Mesodermal cell (in vitro differentiated cells): ENCODE measurements around the gene WFIKKN1.
A peak's percentile ranks its signal among the peaks of the same experiment; 100 is the strongest.

Source experiments
- H3K27ac ChIP-seq: 2 replicates; pipeline ENCODE4 v1.7.0; 2013; ENCODE audit warnings: mild to moderate bottlenecking, low read depth, low read length, moderate library complexity; ENCODE audit not compliant: severe bottlenecking
- H3K36me3 ChIP-seq: 2 replicates; pipeline ENCODE4 v1.7.1; 2013; ENCODE audit warnings: mild to moderate bottlenecking, low read length, moderate library complexity; ENCODE audit not compliant: control insufficient read depth, insufficient read depth
- H3K4me1 ChIP-seq: one replicate; pipeline ENCODE4 v1.7.1; 2013; ENCODE audit warnings: mild to moderate bottlenecking, low read length; ENCODE audit not compliant: insufficient read depth, control insufficient read depth, poor library complexity, severe bottlenecking
- H3K4me3 ChIP-seq: 2 replicates; pipeline ENCODE4 v1.7.0; 2013; ENCODE audit warnings: low read length, control low read depth, mild to moderate bottlenecking; ENCODE audit not compliant: insufficient read depth, poor library complexity, severe bottlenecking; ENCODE audit errors: extremely low read depth
- H3K9me3 ChIP-seq: 2 replicates; pipeline ENCODE4 v1.7.1; 2013; ENCODE audit warnings: mild to moderate bottlenecking, low read length, moderate library complexity; ENCODE audit not compliant: control insufficient read depth
- WGBS, 2 experiments: methylation state at CpG; one replicate each; pipeline ENCODE4 v1.1.5; 2013; ENCODE audit warnings: missing lambda C conversion rate in 2 of 2; ENCODE audit not compliant: insufficient coverage in 2 of 2; 5-methylcytosine and 5-hydroxymethylcytosine counted together

The WFIKKN1 gene

DNA sequence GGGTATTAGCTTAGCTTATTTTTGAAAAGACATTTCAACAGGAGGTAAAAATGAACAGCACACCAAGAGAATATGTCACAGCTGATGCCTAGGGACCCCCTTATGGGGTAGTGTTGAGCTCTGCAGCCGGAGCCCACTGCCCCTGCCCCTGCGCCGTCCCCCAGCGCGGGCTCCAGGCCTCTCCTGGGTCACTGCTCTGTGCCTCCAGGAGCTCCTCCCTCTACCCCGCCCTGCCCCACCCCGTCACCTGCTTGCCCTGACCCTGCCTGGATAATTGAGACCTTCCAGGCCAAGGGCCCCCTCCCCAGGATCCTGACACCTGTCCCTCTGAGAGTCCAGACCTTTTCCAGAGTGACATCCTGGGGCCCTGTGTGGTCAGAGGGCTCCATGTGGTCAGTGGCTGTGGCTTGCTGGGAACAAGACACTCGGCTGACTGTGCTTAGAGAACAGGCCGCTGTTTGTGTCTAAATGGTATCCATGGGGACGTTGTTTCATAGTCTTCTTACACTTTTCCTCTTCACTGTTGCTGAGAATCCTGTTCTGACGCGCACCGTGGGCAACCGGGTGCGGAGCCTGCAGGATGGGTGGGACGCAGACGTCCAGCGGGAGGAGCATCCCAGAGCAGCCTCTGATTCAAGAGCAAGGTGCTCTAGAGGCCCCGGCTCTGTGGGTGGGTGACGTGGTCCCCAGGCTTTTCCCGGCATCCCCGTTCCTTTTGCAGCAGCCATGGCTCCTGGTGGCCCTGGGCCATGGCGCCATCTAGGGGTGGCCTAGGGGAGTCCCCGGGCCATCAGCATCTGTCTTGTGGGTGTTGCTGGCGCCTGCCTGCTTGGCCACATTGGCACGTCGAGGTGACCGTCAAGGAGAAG, 20.0 kb upstream of the WFIKKN1 start:
- WGBS, 2 experiments = 82 to 84% methylated on average over 24 to 26 of the region's 28 CpGs
- H3K4me3 ChIP-seq = no peak overlapping the region
- no peak overlapping the region for H3K27ac ChIP-seq
- peaks cover under 1% of the 10 kb centered on the region for H3K9me3 ChIP-seq
- H3K36me3 ChIP-seq = peaks cover 10% of the 10 kb centered on the region
- no peaks in the 10 kb centered on the region for H3K4me1 ChIP-seq

DNA sequence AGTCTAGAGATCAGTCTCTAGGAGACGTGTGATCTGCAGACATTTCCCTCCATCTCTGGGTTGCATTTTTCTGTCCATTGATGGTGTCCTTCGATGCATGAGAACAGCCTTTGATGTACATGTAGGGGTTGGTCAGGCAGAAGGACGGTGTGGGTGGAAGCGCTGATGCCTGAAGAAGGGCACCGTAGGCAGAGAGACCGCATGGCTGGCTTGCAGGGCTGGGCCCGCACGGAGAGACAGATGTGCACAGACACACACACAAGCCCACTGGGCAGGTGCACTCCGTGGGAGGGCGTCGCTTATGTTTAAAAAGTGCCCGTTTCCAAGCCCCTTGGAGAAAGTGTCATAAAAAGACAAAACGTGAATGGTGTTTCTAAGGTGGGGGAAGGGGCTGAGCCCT, 15.7 kb upstream of the WFIKKN1 start:
- H3K36me3 ChIP-seq = peaks cover 12% of the 10 kb centered on the region
- H3K27ac ChIP-seq = no peak overlapping the region
- no peaks in the 10 kb centered on the region for H3K4me1 ChIP-seq
- H3K9me3 ChIP-seq = no peaks in the 10 kb centered on the region
- 96 to 98% methylated on average over 12 to 13 of the region's 13 CpGs for WGBS, 2 experiments
- no peak overlapping the region for H3K4me3 ChIP-seq

DNA sequence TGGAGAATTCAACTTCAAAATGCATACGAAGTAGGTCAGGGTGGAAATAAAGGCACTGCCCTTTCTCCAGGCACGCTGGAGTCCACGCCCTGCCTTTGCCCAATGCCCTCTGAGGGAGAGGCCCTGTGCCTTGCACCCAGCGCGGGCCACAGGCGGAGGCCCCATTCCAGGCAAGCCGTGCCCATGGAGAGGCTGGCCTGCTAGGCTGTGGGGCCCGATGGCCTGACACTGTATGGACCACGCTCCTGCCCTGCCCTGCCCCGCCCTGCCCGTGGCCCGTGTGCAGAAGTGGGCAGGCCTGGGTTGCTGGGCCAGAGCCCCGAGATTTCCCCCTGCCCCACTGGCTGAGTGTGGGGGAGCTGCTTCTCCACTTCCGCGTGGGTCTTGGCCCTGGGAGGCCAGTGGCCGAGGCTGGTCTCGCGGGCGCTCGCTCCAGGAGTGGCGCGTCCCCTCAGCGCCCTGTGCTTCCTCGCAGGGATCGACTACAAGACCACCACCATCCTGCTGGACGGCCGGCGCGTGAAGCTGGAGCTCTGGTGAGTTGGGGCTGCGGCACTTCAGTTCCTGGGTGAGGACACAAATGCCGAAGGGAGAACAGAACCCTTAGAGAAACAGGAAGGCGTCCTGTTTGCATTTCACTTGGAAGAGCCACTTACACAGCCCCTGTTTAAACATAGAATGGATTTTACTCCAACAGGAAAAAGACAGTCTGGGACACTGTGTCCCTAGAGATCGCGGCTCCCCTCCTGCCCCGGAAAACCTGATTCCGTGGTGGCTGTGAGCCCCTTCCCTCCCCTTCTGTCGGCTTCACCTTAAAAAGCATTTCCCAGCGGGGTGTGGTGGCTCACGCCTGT, 13.8 kb upstream of the WFIKKN1 start:
- no peak overlapping the region for H3K27ac ChIP-seq
- peaks cover 6% of the 10 kb centered on the region for H3K4me1 ChIP-seq
- WGBS, 2 experiments = 95 to 96% methylated on average over 35 to 38 of the region's 39 CpGs
- no peak overlapping the region for H3K4me3 ChIP-seq
- H3K36me3 ChIP-seq = peaks cover 10% of the 10 kb centered on the region
- no peaks in the 10 kb centered on the region for H3K9me3 ChIP-seq

DNA sequence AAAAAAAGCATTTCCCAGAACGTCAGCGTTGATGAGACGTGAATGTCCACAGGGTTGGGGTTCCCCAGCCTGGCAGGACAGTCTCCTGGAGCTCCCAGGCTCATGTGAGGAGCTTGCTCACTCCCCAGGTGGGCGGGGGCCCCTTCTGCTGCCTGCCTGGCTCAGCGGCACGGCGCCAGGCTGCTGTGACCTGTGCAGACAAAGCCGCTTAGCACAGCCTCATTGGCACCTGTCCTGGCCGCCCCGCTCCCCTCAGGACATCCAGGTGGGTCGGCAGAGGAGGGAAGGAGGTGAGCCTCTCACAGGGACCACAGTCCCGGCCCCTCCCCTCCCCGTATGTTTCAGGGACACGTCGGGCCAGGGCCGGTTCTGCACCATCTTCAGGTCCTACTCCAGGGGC, 12.9 kb upstream of the WFIKKN1 start:
- 90 to 96% methylated on average over 7 to 16 of the region's 16 CpGs for WGBS, 2 experiments
- Histone ChIP-seq H3K27ac (no peak overlapping the region), H3K4me3 (no peak overlapping the region), H3K36me3 (peaks cover 10% of the 10 kb centered on the region), H3K4me1 (peaks cover 11% of the 10 kb centered on the region), H3K9me3 (no peaks in the 10 kb centered on the region)

DNA sequence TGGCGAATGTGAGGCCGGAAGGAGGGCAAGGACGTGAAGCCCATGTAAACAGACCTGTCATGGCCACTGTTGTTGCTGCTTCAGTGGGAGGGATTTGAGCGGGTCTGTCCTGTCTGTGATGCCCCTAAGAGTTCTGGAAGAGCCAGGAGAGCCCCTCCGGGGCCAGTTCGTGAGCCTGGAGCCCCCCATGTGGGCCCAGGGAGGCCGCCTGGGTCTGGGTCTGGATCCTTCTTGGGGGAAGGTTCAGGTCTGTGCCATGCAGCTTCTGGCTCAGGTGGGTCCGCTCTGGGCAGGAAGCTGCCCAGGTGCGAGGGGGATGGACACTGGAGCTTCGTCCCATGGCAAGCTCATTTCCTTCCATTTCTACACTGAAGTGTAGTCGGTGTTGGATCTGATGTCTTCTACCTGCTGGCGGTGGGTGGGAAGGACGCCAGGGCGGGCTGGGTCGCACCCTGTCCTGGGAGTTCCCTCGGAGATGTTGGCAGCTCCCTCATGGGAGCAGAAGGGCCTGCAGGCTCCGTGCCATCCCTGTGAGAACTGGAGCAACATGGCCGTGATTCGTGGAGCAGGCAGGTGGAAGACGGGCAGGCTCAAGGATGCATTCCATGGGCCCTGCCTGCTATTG, 11.2 kb upstream of the WFIKKN1 start:
- WGBS, 2 experiments = 93 to 96% methylated on average over 18 of the region's 20 CpGs
- no peaks in the 10 kb centered on the region for H3K9me3 ChIP-seq
- no peak overlapping the region for H3K4me3 ChIP-seq
- peaks cover 11% of the 10 kb centered on the region for H3K4me1 ChIP-seq
- H3K36me3 ChIP-seq = peaks cover 3% of the 10 kb centered on the region
- no peak overlapping the region for H3K27ac ChIP-seq

DNA sequence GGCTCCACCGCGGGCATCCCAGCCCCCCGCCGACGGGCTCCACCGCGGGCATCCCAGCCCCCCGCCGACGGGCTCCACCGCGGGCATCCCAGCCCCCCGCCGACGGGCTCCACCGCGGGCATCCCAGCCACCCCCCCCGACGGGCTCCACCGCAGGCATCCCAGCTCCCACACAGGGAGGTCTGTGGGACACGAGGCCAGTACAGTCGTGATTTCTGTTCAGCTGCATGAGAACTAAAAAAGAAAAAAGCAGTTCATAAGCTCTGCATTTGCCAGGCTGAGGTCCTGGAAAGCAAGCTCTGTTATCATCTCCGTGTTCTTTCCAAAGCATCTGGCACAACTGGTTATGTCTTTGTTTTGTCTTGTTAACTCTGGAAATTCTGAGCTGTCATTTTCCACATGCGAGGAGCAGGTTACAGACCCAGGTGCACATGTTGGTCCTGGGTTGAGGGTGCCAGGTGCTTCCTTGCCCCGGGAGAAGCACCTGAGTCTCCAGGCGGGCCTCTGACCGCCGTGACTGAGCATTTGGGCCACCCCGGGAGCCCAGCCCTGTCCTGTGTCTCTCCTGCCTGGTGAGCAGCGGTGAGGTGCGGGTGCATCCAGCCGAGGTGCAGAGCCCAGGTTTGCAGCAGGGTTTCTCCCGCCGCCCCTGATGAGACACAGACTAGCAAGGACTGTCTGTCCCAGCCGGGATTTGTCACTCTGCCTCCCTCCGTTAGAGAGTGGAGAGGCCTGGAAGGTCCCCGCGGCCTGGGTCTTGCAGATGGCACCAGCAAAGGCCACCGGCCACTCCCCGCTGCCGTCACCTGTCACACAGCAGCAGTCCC, 9.9 kb upstream of the WFIKKN1 start:
- no peaks in the 10 kb centered on the region for H3K9me3 ChIP-seq
- WGBS, 2 experiments = 94% methylated on average over 28 to 34 of the region's 41 CpGs
- peaks cover 9% of the 10 kb centered on the region for H3K36me3 ChIP-seq
- no peak overlapping the region for H3K4me3 ChIP-seq
- peak overlapping the region; percentile 10 for H3K27ac ChIP-seq
- peaks cover 11% of the 10 kb centered on the region for H3K4me1 ChIP-seq

DNA sequence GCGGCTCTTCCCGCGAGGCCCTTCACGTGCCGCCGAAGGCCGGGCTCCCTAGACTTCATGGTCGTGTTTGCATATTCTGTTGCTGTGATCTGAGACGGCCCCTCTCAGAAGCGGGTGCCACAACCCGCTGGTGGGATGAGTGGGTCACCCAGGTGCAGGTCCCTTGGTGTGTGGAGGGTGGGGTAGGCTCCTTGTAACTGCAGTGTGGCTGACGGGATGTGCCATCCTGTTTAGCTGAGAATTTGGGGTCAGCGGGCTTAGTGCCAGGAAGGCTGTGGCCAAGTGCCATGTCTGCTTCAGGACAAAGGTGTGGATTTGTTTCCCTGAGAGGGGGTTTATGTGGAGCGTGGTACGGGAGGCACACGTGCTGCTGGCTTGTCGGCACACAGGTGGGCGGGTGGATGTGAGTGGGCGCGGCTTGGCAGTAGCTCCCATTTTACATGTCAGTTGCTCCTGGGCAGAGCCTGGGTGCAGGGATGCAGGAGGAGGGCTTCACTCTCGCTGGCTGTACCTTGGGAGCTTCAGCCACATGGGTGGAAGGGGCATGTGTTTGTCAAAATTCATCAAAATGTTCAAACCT, 9.2 kb upstream of the WFIKKN1 start:
- H3K36me3 ChIP-seq = peaks cover 13% of the 10 kb centered on the region
- WGBS, 2 experiments = 94 to 95% methylated on average over 18 to 21 of the region's 21 CpGs
- peaks cover 11% of the 10 kb centered on the region for H3K4me1 ChIP-seq
- H3K9me3 ChIP-seq = no peaks in the 10 kb centered on the region
- H3K4me3 ChIP-seq = no peak overlapping the region
- H3K27ac ChIP-seq = no peak overlapping the region

DNA sequence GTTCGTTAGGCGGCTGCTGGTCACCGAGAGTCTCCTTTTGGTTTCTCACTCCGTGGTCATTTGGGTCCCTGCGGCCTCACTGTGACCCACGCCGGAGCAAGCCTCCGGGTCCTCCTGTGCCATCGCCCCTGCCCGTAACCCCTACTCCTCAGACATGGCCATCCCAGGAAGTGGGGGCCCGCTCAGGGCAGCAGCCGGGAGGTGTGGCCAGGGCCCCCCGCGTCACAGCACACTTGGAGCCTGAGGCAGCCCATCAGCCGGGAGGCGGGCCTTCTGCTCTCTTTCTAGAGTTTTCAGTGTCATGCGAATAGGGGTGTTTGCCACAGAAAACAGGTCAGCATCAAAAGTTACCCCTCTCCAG, 7.9 kb upstream of the WFIKKN1 start:
- Histone ChIP-seq H3K9me3 (no peaks in the 10 kb centered on the region), H3K27ac (no peak overlapping the region), H3K36me3 (peaks cover 20% of the 10 kb centered on the region), H3K4me3 (no peak overlapping the region), H3K4me1 (peaks cover 15% of the 10 kb centered on the region)
- 91 to 92% methylated on average over 15 to 16 of the region's 17 CpGs for WGBS, 2 experiments

DNA sequence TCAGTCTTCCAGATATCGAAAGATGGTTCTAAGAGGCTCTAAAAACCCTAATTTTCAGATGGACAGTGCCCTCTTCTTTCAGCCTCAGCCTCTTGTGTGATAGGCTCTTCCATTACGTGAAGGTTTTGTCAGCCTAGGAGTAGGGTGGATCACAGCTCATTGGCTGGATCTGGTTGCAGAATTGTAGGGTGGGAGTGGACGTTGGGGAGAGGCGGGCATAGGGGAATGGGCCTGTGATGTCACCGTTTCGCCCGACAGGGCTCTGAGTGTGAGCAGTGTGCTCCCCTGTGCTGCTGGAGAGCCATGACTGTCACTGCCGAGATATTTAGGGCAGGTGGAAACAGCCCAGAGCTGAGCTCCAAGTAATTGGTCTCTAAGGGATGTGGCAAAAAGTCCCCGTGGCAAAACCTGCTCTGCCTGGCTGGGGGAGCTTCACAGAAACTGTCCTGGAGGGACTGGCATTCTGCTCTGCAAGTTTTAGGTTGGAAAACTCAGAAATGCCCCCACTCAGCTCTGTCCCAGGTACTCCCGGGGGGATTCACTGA, 6.2 kb upstream of the WFIKKN1 start:
- peaks cover 29% of the 10 kb centered on the region for H3K4me1 ChIP-seq
- H3K4me3 ChIP-seq = no peak overlapping the region
- peaks cover 28% of the 10 kb centered on the region for H3K36me3 ChIP-seq
- H3K9me3 ChIP-seq = no peaks in the 10 kb centered on the region
- WGBS, 2 experiments = 94 to 96% methylated on average over 10 of the region's 10 CpGs
- H3K27ac ChIP-seq = no peak overlapping the region
